GM10248 (cell line): ENCODE measurements around the gene TRIM31.

ENCODE experiments used
- CTCF ChIA-PET: fragments of 300-600 bp; sonication (Branson Sonifier 250); formaldehyde crosslinking; extraction: SDS; loops from one replicate; lab custom pipeline; 2021; ENCODE audit warnings: antibody characterized with exemption; lab: Yijun Ruan, JAX
- POLR2A ChIA-PET: fragments of 350-650 bp; sonication (Branson Sonifier 250); formaldehyde crosslinking; extraction: SDS; loops from one replicate; lab custom pipeline; 2020; ENCODE audit warnings: antibody characterized with exemption; lab: Yijun Ruan, JAX
- DNase-seq: peaks from one replicate; pipeline ENCODE4 v3.0.0; 2012; ENCODE audit errors: extremely low spot score
- CTCF ChIP-seq: IDR thresholded peaks from 2 replicates; pipeline ENCODE4 v1.5.1; 2012; ENCODE audit warnings: mild to moderate bottlenecking, low read depth; ENCODE audit errors: extremely low read depth, missing control alignments, control extremely low read depth

The TRIM31 gene

GRCh38 chr6:30157999-30158398 is 45.1 kb upstream of the TRIM31 start:
- DNase-seq: no peak
- CTCF ChIA-PET: interaction anchor here (1.2 to 2.0 kb wide), 2 partner anchors 10 to 27 kb away, joined by 4 to 5 read pairs; no protein-coding TSS in a partner anchor
- POLR2A ChIA-PET: no interaction called here
- TF ChIP-seq CTCF: no peak

GRCh38 chr6:30157581-30157980 is 44.7 kb upstream of the TRIM31 start:
- DNase-seq: no peak
- ChIA-PET CTCF (interaction anchor here (2.0 kb wide), 1 partner anchor 11 kb away, joined by 4 read pairs; no protein-coding TSS in a partner anchor), POLR2A (no interaction called here)
- TF ChIP-seq CTCF: no peak

- ChIA-PET CTCF (no interaction called here), POLR2A (no interaction called here)
- no peak for DNase-seq
- no peak for TF ChIP-seq CTCF
These were observed 43.9 kb upstream of the TRIM31 start for GRCh38 chr6:30156774-30157173.

DNA sequence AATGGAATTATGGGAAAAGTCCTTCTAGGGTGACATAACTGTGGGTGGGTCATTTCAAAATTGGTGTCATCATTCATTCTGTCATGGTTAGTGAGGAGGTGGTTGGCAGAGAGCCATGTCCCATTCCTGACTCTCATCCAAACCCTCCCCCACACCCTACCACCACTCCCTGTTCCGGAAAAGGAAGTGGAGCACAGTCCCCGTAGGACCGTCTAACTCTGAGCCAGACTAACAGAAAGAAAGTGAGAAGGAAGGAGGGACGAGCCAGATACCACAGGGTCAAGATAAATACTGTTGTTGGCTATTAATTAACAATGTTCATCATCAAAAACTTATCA is 43.3 kb upstream of the TRIM31 start:
- ChIA-PET POLR2A (no interaction called here), CTCF (interaction anchor here (1.0 to 3.2 kb wide), 2 partner anchors 25 to 53 kb away, joined by 3 to 17 read pairs; no protein-coding TSS in a partner anchor)
- no peak for TF ChIP-seq CTCF
- DNase-seq: no peak

- POLR2A ChIA-PET: no interaction called here
- no peak for TF ChIP-seq CTCF
- DNase-seq: no peak
- CTCF ChIA-PET: interaction anchor here (1.0 to 3.2 kb wide), 4 partner anchors 19 to 52 kb away, joined by 3 to 17 read pairs (median 3); partner anchors contain the start of gene TRIM40
These were observed 42.8 kb upstream of the TRIM31 start for GRCh38 chr6:30155520-30156261.

DNA sequence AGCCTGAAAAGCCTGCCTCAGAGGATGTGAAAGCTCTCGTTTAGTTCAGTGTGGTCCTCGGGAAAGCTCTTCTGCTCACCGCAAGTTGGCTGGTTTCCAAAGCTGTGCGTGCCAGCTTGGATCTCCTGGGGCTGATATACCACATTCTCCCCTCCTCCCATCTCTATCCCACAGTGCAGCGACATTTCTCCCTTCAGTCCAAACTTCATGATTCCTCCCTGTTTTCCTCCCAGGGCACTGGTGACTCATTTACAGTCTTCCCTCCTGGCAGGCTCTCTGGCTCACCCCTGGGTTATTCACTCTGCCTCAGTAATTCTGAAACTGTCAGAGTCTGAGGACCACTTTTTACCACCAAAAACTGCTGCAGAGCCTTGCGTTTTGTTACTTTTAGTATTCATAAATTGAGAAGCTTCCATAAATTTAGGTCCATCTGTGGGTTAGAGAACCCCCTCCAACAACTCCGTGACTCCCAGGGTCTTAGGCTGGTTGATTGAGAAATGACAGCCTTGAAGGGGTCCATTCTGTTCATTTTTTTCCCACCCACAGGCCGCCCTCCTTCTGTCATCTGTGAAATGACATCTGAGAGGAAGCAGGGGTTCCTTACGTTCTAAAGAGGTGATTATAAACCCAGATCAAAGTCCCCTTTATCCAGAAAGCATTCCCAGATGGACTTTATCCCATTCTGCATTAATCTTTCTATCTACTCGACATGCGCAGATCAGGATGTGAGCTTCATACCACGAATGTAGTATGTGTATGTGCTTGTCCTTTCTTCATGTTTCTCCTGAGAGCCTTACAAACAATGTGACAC is 42.0 kb upstream of the TRIM31 start:
- ChIA-PET CTCF (interaction anchor here (1.0 to 3.2 kb wide), 5 partner anchors 18 to 52 kb away, joined by 3 to 17 read pairs (median 3); partner anchors contain the start of gene TRIM40), POLR2A (no interaction called here)
- DNase-seq: no peak
- TF ChIP-seq CTCF: no peak
